Measurements from ENCODE around the gene PPAT.

- TF ChIP-seq REST (IDR thresholded peaks at IDR 0.05; ENCODE audit: insufficient read depth in 1 of 2, low read depth in 2 of 2, low read length in 2 of 2) = no peak
- TF ChIP-seq POLR2AphosphoS5 (IDR thresholded peaks at IDR 0.05; ENCODE audit: low read depth, low read length) = no peak
- TF ChIP-seq SIN3A (IDR thresholded peaks at IDR 0.05; ENCODE audit: borderline replicate concordance, insufficient read depth, low read length) = no peak
These were observed 75.3 kb downstream of the PPAT start for GRCh38 chr4:56360071-56360470.
